HepG2 (cell line): Measurements from ENCODE around the gene HSDL2. TPM values are rescaled to one million over a fixed set of nuclear protein-coding genes. Genes with fewer than 3 reads are reported as not detected.

Source experiments
- ATAC-seq: fragments of 200-7000 bp; cut with Tn5 transposase; 3 replicates; pipeline ENCODE4 v1.9.1; 2020; ENCODE audit warnings: mild to moderate bottlenecking, moderate library complexity
- BruUV-seq: library from RNA; stranded (reverse); fragments of 400-500 nt; replicated peaks from 2 replicates; lab custom pipeline; 2021; lab: Mats Ljungman, UMichigan
- CTCF ChIA-PET: fragments of 300-600 bp; formaldehyde crosslinking; extraction: SDS; loops from one replicate; lab custom pipeline; 2021; ENCODE audit warnings: low total read pairs, inconsistent platforms, low intra/inter-chr PET ratio; lab: Yijun Ruan, JAX
- POLR2A ChIA-PET: fragments of 350-600 bp; sonication (Branson Sonifier 250); formaldehyde crosslinking; loops from one replicate; lab custom pipeline; 2020; ENCODE audit warnings: antibody characterized with exemption, inconsistent platforms; lab: Yijun Ruan, JAX
- DNase-seq: peaks from one replicate; pipeline ENCODE4 v3.0.0-alpha.2; 2015; ENCODE audit warnings: low spot score
- FAIRE-seq: peaks from 3 replicates; lab custom pipeline; 2011; peaks lifted over from hg19 to GRCh38; lab: Jason Lieb, UNC
- H2AFZ ChIP-seq: one replicate; pipeline ENCODE4 v1.6.1; 2011; ENCODE audit warnings: low read length, inconsistent platforms
- H3K27ac ChIP-seq: fragments of 300-600 bp; 3 replicates; pipeline ENCODE4 v1.8.0; 2011; ENCODE audit warnings: mixed run types, mild to moderate bottlenecking, mixed read lengths, low read length, inconsistent platforms; ENCODE audit not compliant: insufficient read depth; ENCODE audit errors: extremely low read length
- H3K27me3 ChIP-seq, 2 experiments: fragments of 200-600 bp in 1 of 2; 2 replicates in 1 of 2; 3 replicates in 1 of 2; pipeline versions ENCODE4 v1.6.0 to v1.8.0; 2011; ENCODE audit warnings: low read length in 2 of 2, mild to moderate bottlenecking in 2 of 2, moderate library complexity in 2 of 2, inconsistent platforms in 1 of 2; ENCODE audit not compliant: insufficient read depth in 2 of 2, control insufficient read depth in 1 of 2
- H3K36me3 ChIP-seq, 2 experiments: fragments of 200-600 bp in 1 of 2; replicated peaks in 1 of 2; 2 replicates in 1 of 2; 3 replicates in 1 of 2; pipeline versions ENCODE4 v1.5.1 to v1.8.0; 2011; ENCODE audit warnings: low read length in 2 of 2, inconsistent platforms in 1 of 2; ENCODE audit not compliant: insufficient read depth in 2 of 2, control insufficient read depth in 1 of 2
- H3K4me1 ChIP-seq: 2 replicates; pipeline ENCODE4 v1.5.1; 2012; ENCODE audit warnings: low read length, inconsistent platforms; ENCODE audit not compliant: insufficient read depth
- H3K4me2 ChIP-seq: 2 replicates; pipeline ENCODE4 v1.6.0; 2011; ENCODE audit warnings: low read depth, low read length, inconsistent platforms
- H3K4me3 ChIP-seq, 3 experiments: fragments of 200-600 bp in 1 of 3; sonication (generic), shearing (Covaris generic) in 1 of 3; replicated peaks in 1 of 3; 2 replicates each; pipeline ENCODE4 v1.5.1; 2011 to 2016; ENCODE audit warnings: low read length in 3 of 3, inconsistent platforms in 2 of 3, low read depth in 2 of 3, mild to moderate bottlenecking in 2 of 3, control low read depth in 1 of 3, mixed read lengths in 1 of 3; ENCODE audit not compliant: insufficient read depth in 1 of 3
- H3K79me2 ChIP-seq: one replicate; pipeline ENCODE4 v1.6.1; 2011; ENCODE audit warnings: low read length, inconsistent platforms; ENCODE audit not compliant: insufficient read depth
- H3K9ac ChIP-seq: 2 replicates; pipeline ENCODE4 v1.6.0; 2011; ENCODE audit warnings: mild to moderate bottlenecking, low read depth, low read length, inconsistent platforms; ENCODE audit not compliant: insufficient read depth
- H3K9me3 ChIP-seq: 2 replicates; pipeline ENCODE4 v1.5.1; 2012; ENCODE audit warnings: mild to moderate bottlenecking, low read length
- H4K20me1 ChIP-seq: 2 replicates; pipeline ENCODE4 v1.6.0; 2011; ENCODE audit warnings: inconsistent platforms, mild to moderate bottlenecking, low read length, moderate library complexity; ENCODE audit not compliant: insufficient read depth
- ATF7 ChIP-seq, 2 experiments: fragments of 450-650 bp in 1 of 2; sonication (generic) in 1 of 2; formaldehyde crosslinking in 1 of 2; IDR thresholded peaks; 2 replicates each; pipeline versions ENCODE4 v1.4.0 to v1.6.1; 2016 to 2020; ENCODE audit warnings: antibody characterized with exemption in 1 of 2, mild to moderate bottlenecking in 1 of 2, missing genetic modification reagents in 1 of 2
- BRD4 ChIP-seq: sonication (generic); formaldehyde crosslinking; IDR thresholded peaks from 2 replicates; pipeline ENCODE4 v1.4.0; 2020; ENCODE audit warnings: missing genetic modification reagents
- EED ChIP-seq: sonication (generic); formaldehyde crosslinking; IDR thresholded peaks from 2 replicates; pipeline ENCODE4 v1.5.0; 2020; ENCODE audit warnings: mild to moderate bottlenecking, missing genetic modification reagents
- FLYWCH1 ChIP-seq: sonication (generic); formaldehyde crosslinking; IDR thresholded peaks from 2 replicates; pipeline ENCODE4 v1.8.1; 2023; ENCODE audit warnings: mild to moderate bottlenecking, missing genetic modification reagents
- GRHL1 ChIP-seq: sonication (generic); formaldehyde crosslinking; conservative IDR thresholded peaks from 2 replicates; pipeline ENCODE4 v1.8.0; 2022; ENCODE audit warnings: missing genetic modification reagents
- JUND ChIP-seq: sonication (generic); formaldehyde crosslinking; IDR thresholded peaks from 2 replicates; pipeline ENCODE4 v1.8.0; 2022; ENCODE audit warnings: mild to moderate bottlenecking, missing genetic modification reagents
- KDM5B ChIP-seq: sonication (generic); formaldehyde crosslinking; IDR thresholded peaks from 2 replicates; pipeline ENCODE4 v1.4.0; 2020; ENCODE audit warnings: missing genetic modification reagents, mild to moderate bottlenecking, borderline replicate concordance
- KLF6 ChIP-seq: IDR thresholded peaks from 2 replicates; pipeline ENCODE4 v1.8.0; 2016; ENCODE audit warnings: missing biosample characterization, missing genetic modification reagents
- MED1 ChIP-seq: sonication (generic); formaldehyde crosslinking; IDR thresholded peaks from 2 replicates; pipeline ENCODE4 v1.4.0; 2020; ENCODE audit warnings: missing genetic modification reagents
- MXD3 ChIP-seq: IDR thresholded peaks from 2 replicates; pipeline ENCODE4 v1.6.1; 2016; ENCODE audit warnings: mild to moderate bottlenecking, missing biosample characterization, missing genetic modification reagents
- MZF1 ChIP-seq: sonication (generic); formaldehyde crosslinking; IDR thresholded peaks from 2 replicates; pipeline ENCODE4 v1.8.1; 2023; ENCODE audit warnings: mild to moderate bottlenecking, missing genetic modification reagents, borderline replicate concordance
- SAP130 ChIP-seq: IDR thresholded peaks from 2 replicates; pipeline ENCODE4 v1.6.1; 2016; ENCODE audit warnings: low read depth
- SP140L ChIP-seq: sonication (generic); formaldehyde crosslinking; IDR thresholded peaks from 2 replicates; pipeline ENCODE4 v1.4.0; 2020; ENCODE audit warnings: missing genetic modification reagents, borderline replicate concordance
- THAP7 ChIP-seq: sonication (generic); formaldehyde crosslinking; IDR thresholded peaks from 2 replicates; pipeline ENCODE4 v1.8.1; 2023; ENCODE audit warnings: mild to moderate bottlenecking, missing genetic modification reagents
- ZHX2 ChIP-seq, 2 experiments: sonication (generic) in 1 of 2; formaldehyde crosslinking in 1 of 2; IDR thresholded peaks; 2 replicates each; pipeline versions ENCODE4 v1.6.1 to v1.9.0; 2014 to 2022; ENCODE audit warnings: antibody characterized with exemption in 1 of 2, borderline replicate concordance in 1 of 2, inconsistent platforms in 1 of 2, low read depth in 1 of 2, missing genetic modification reagents in 1 of 2
- ZNF335 ChIP-seq: sonication (generic); formaldehyde crosslinking; IDR thresholded peaks from 2 replicates; pipeline ENCODE4 v1.4.0; 2020; ENCODE audit warnings: missing genetic modification reagents
- ZNF569 ChIP-seq: sonication (generic); formaldehyde crosslinking; IDR thresholded peaks from 2 replicates; pipeline ENCODE4 v1.5.0; 2020; ENCODE audit warnings: mild to moderate bottlenecking, missing genetic modification reagents, moderate library complexity, borderline replicate concordance
- whole genome bisulfite sequencing: methylation state at CpG from one replicate; pipeline ENCODE4 v1.1.6; 2017; ENCODE audit warnings: low lambda C conversion rate; 5-methylcytosine and 5-hydroxymethylcytosine counted together
- in situ Hi-C: cut with HindIII; loops from 2 replicates; pipeline ENCODE4 v1.10.0; 2017; ENCODE audit warnings: low pct_unique_long_range_greater_than_20kb; ENCODE audit not compliant: extremely low pct_ligation_motif_present
- intact Hi-C: fragments of 100-400 bp; cut with micrococcal nuclease; formaldehyde crosslinking; loops from one replicate; pipeline ENCODE4 v1.10.0; 2022; ENCODE audit not compliant: unreplicated experiment
- polyA plus RNA-seq, 8 experiments: library from polyadenylated mRNA; depleted of rRNA in 3 of 8; stranded (reverse) in 7 of 8; unstranded in 1 of 8; fragments of >200 nt; fragmentation: Illumina TruSeq in 4 of 8; extraction: Trizol in 4 of 8; gene quantifications; 2 replicates each; pipeline versions ENCODE4 v1.2.1 to v1.2.3, GENCODE V29; 2011 to 2016; ENCODE audit warnings: low read depth in 4 of 8, missing spikeins in 1 of 8, mixed read lengths in 1 of 8; ENCODE audit not compliant: insufficient read depth in 1 of 8
- total RNA-seq, 5 experiments: library from RNA; depleted of rRNA; stranded (reverse); fragments of >200 nt; fragmentation: Illumina TruSeq; extraction: Trizol; gene quantifications; 2 replicates each; pipeline ENCODE4 v1.2.3, GENCODE V29; 2016; ENCODE audit warnings: low read depth in 1 of 5

The HSDL2 gene
- total and polyA plus RNA-seq, 2 of the 13 experiments (the other 11 are each of a cell fraction or from before 2014, with no cell fraction given) = 55.3 to 80.2 TPM

- Histone ChIP-seq H3K9ac (no peak overlapping the region), H3K4me3 (no peak overlapping the region), H3K4me1 (no peaks in the 10 kb centered on the region), H3K27me3 (no peaks in the 10 kb centered on the region), H3K9me3 (no peaks in the 10 kb centered on the region), H2AFZ (no peak overlapping the region), H3K36me3 (peaks cover 11 to 53% of the 10 kb centered on the region in 2 experiments), H3K79me2 (no peaks in the 10 kb centered on the region), H3K4me2 (no peak overlapping the region), H4K20me1 (no peaks in the 10 kb centered on the region), H3K27ac (no peak overlapping the region)
- intact Hi-C loops (no loop called here), in situ Hi-C loops (no loop called here)
- ChIA-PET CTCF (no interaction called here), POLR2A (no interaction called here)
- ATAC-seq = no peak
- no peak for FAIRE-seq
- DNase-seq = no peak
- WGBS = 97% methylated on average over 4 of the region's 4 CpGs
- BruUV-seq = no TSS peak
- no peak for TF ChIP-seq MED1 (CRISPR knock-in tag)
- TF ChIP-seq THAP7 = no peak
- no peak for TF ChIP-seq EED (CRISPR knock-in tag)
- TF ChIP-seq ZNF569 (CRISPR knock-in tag) = no peak
- no peak for TF ChIP-seq JUND (CRISPR knock-in tag)
- no peak for TF ChIP-seq FLYWCH1 (CRISPR knock-in tag)
- no peak for TF ChIP-seq KLF6 (CRISPR knock-in tag)
- no peak for TF ChIP-seq MZF1 (CRISPR knock-in tag)
- TF ChIP-seq MXD3 (CRISPR knock-in tag) = no peak
- no peak for TF ChIP-seq SAP130 (CRISPR knock-in tag)
- TF ChIP-seq BRD4 (CRISPR knock-in tag) = no peak
- no peak for TF ChIP-seq SP140L (CRISPR knock-in tag)
- no peak for TF ChIP-seq KDM5B (CRISPR knock-in tag)
- TF ChIP-seq ATF7 (IDR thresholded peaks at IDR 0.05) = no peak
- no peak for TF ChIP-seq ATF7 (CRISPR knock-in tag; IDR thresholded peaks at IDR 0.05)
- TF ChIP-seq GRHL1 = no peak
- no peak for TF ChIP-seq ZNF335
- no peak for TF ChIP-seq ZHX2 (IDR thresholded peaks at IDR 0.05; ENCODE audit: low read depth)
- no peak for TF ChIP-seq ZHX2 (CRISPR knock-in tag; IDR thresholded peaks at IDR 0.05; ENCODE audit: borderline replicate concordance)
These were observed 29.9 kb downstream of the HSDL2 start for GRCh38 chr9:112409758-112410157.
